Astrocyte of the cerebellum (primary cell): ENCODE results near the gene HSBP1L1.

Experiments used
- DNase-seq: peaks from one replicate; pipeline ENCODE4 v3.0.0-alpha.2; 2011; ENCODE audit warnings: low read depth
- H3K4me3 ChIP-seq: 2 replicates; pipeline ENCODE4 v1.5.1; 2011; ENCODE audit warnings: mild to moderate bottlenecking, low read depth, low read length, moderate library complexity
- in situ Hi-C: cut with HindIII; loops from 2 replicates; pipeline ENCODE4 v1.10.0; 2017; ENCODE audit warnings: low sequenced_read_pairs
- TF ChIP-seq, protein P1 (sequence below): IDR thresholded peaks from 2 replicates; pipeline ENCODE4 v1.5.1; 2012; ENCODE audit warnings: low read length, low read depth, moderate library complexity, mild to moderate bottlenecking; ENCODE audit errors: missing control alignments

HSBP1L1 gene

DNA sequence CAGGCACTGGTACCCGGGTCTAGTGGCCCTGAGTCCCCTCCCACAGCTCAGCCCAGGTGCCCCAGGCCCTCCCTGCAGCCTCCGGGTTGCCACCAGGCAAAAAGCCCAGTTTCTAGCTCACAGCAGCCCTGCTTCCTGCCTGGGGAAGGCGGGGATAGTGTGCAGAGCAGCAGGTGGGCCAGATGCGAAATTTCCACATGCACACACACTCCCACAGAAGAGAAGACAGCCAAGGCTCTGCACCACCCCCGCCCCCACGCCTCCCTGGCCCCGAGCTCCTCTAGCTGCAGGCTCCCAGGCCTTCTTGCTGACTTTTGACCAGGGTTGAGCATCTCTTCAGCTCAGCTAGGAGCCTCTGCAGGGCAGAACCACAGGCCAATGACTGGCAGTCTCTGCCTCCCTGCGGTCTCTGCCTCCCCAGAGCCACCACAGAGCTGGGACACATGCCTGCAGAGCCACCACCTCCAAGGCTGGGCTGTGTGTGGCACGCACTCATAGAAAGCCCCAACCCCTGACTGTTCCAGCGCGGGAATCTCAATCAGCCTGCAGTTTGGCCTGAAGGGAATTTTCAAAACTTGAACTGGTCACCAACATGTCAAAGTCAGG lies 20.2 kb upstream of the HSBP1L1 start:
- peak; percentile 59 for DNase-seq
- in situ Hi-C loops: no loop called here
- TF ChIP-seq, protein P1, sequence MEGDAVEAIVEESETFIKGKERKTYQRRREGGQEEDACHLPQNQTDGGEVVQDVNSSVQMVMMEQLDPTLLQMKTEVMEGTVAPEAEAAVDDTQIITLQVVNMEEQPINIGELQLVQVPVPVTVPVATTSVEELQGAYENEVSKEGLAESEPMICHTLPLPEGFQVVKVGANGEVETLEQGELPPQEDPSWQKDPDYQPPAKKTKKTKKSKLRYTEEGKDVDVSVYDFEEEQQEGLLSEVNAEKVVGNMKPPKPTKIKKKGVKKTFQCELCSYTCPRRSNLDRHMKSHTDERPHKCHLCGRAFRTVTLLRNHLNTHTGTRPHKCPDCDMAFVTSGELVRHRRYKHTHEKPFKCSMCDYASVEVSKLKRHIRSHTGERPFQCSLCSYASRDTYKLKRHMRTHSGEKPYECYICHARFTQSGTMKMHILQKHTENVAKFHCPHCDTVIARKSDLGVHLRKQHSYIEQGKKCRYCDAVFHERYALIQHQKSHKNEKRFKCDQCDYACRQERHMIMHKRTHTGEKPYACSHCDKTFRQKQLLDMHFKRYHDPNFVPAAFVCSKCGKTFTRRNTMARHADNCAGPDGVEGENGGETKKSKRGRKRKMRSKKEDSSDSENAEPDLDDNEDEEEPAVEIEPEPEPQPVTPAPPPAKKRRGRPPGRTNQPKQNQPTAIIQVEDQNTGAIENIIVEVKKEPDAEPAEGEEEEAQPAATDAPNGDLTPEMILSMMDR: no peak
- no peak overlapping the region for H3K4me3 ChIP-seq

DNA sequence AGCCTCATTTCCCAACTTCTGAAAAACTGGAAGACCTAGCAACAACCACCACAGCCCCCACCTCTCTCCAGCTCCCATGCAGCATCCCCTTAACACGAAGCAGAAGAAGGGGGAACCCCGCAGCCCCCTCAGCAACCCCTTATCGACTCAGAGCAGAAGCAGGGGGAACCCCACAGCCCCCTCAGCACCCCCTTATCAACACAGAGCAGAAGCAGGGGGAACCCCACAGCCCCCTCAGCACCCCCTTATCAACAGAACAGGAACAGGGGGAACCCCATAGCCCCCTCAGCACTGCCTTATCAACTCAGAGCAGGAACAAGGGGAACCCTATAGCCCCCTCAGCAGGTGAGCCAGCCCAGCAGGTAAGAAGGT lies 19.7 kb upstream of the HSBP1L1 start:
- H3K4me3 ChIP-seq: no peak overlapping the region
- in situ Hi-C loops: no loop called here
- TF ChIP-seq, protein P1: no peak
- DNase-seq: no peak

DNA sequence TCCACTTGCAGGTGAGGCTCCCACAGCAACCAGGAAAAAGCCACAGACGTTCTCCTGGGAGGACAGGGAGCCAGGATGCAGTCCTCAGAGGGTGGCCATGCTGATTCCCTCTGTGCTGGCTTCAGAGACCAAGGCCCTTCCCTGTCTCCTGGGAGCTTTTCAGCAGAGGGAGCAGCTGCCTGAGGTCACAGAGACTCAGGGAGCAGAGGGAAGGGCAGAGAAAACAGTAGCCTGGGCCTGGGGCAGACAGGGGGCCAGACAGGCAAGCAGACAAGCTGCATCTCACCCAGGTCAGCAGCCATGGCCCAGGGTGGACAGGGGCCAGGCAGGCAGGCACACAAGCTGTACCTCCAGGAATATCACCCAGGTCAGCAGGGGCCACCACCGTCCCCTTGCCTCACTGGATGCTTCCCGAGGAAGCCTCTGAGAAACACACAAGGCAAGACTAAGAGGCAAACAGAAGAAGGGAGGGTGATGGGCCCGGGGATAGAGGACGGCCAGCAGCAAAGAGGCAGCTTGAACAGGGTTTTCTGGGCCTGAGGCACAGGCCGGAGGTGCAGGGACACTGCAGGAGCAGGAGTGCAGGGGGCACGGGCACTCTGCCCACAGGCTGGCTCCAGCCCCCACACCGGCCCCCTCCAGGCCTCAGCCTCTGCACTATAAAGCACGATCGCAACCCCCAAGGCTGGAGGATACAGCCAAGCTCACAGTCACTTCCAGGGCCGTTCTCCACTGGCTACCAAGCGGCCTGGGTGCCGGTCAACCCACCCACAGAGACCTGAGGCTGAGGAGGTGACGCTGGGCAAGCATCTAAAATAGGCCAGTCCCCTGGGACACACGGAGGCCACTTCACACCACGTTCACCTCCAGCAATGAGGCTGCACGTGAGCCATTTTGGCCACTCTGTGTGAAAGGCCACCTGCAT lies 19.1 kb upstream of the HSBP1L1 start:
- no peak overlapping the region for H3K4me3 ChIP-seq
- DNase-seq: no peak
- TF ChIP-seq, protein P1: no peak
- in situ Hi-C loops: no loop called here

DNA sequence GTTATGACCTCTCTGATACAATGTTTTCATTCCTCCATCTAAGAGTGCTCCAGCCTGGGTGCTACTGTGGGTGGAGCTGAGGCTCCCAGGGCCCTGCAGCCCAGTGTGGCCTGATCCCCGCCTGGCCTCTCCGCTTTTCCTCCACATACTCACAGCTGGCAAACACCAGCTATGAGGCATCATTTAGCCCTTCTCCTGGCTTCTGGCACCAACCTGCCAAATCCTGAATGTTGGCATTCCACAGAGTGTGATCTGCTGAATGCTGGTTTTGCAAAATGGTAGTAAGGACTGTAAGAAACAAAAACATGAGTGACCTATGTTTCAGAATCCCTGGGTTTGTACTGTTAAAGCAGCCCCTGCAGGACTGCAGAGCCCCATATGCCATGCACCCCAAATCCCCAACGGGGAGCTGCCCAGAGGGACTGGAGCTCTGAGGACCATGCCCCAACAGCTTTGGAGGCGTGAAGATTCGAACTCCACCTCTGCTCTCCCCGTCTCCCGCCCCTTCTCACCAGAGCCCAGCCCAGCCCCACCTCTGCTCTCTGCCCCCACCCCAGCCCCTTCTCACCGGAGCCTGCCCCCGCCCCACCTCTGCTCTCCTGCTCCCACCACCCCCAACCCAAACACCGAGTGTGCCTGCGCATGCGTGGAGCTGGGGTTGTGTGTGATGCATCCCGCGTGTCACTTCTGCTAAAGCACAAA lies 17.2 kb upstream of the HSBP1L1 start:
- in situ Hi-C loops: no loop called here

DNA sequence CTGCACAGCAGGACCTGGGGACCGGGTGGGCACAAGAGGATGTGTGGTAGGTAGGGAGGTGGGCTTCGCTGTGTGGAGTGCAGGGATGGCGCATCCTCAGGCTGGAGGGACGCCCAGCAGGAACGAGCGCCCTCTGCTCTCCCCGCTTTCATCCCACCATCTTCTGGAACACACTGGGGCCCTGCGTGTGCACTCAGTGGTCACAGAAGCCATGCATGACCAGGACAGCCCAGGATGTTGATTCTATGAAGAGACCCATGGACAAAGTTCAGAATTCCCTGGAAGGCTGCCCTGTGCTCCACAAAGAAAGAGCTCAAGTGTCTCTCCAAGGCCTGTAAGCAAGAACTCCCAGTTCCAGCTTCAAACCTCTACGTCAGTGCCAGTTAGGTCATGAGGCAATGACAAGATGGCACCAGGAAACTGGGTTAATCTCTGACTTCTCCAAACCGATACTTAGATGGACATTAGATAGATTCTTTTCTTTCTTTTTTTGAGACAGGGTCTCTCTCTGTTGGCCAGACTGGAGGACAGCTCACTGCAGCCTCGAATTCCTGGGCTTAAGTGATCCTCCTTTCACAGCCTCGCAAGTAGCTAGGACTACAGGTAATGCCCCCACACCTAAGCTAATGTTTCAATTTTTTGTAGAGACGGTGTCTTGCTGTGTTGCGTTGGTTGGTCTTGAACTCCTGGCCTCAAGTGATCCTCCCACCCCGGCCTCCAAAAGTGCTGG lies 16.4 kb upstream of the HSBP1L1 start:
- DNase-seq: no peak
- in situ Hi-C loops: no loop called here
- no peak overlapping the region for H3K4me3 ChIP-seq
- TF ChIP-seq, protein P1: no peak

More for the DNA sequence above, 17.2 kb upstream of the HSBP1L1 start:
- H3K4me3 ChIP-seq: no peak overlapping the region
- TF ChIP-seq, protein P1: no peak
- no peak for DNase-seq

DNA sequence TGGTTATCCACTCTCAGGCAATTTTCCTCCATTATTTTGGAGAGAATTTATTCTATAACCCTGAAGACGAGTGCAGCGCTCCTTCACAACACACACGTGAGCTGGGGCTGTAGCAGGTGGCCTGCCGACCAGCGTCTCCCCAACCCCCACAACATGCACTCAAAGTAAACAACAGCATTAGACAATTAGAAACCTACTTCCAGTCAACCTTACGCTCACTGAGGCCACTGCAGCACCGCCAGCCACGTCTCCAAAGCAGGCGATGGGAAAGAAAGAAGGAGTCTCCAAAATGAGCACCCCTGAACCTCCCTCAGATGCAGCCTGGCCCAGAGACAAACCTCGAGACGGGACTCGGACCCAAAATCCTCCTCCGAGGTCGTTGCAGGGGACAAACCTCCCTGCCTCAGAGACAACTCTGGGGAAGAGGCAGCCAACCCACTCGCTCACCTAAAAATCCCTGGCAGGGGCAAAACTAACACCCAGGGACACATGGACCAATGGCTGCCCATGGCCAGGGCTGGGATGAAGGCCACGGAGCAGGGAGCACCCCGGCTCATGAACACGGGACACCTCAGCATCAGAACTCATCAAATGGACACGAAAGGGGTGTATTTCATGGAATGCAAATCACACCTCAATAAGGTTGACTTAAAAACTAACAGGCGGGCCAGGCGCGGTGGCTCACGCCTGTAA lies 15.6 kb upstream of the HSBP1L1 start:
- H3K4me3 ChIP-seq: no peak overlapping the region
- in situ Hi-C loops: no loop called here
- TF ChIP-seq, protein P1: no peak
- no peak for DNase-seq
